ENCODE measurements around the gene ABCA3. TPM values are rescaled to one million over a fixed set of nuclear protein-coding genes. Genes with fewer than 3 reads are reported as not detected.

The ABCA3 gene
- total RNA-seq, 1 experiment from 2014 or later: 9.0 TPM

DNA sequence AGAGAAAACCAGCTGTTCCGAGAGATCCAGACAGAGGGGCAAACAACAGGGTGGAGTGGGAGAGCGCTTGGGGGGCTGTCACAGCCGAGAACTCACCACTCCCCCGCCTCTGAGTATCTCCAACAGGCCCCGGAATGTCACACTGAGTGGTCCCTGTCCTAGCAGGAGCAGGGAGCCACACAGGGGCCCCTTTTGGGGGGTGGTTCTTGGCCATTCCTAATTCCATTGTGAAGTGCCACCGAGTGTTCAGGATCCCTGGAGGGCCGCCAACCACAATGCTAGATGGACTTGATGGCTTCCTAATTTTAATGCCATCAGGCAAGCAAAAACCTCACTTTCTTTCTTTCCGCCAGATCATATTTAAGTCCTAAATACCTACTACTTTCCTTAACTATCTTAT is 16.8 kb downstream of the ABCA3 start:
- no peaks in the 10 kb centered on the region for H3K27me3 ChIP-seq (replicated peaks; ENCODE audit: insufficient read depth, low read depth, low read length, poor library complexity)
- no peaks in the 10 kb centered on the region for H3K4me1 ChIP-seq (ENCODE audit: insufficient read depth, low read length, poor library complexity, severe bottlenecking)
- ChIA-PET POLR2A (ENCODE audit: low non-redundant PET) (no interaction called here), CTCF (no interaction called here)
- H3K36me3 ChIP-seq (ENCODE audit: insufficient read depth, low read length, poor library complexity, severe bottlenecking): no peaks in the 10 kb centered on the region
- no TSS peak for BruUV-seq (replicated peaks)
- intact Hi-C loops (cut with micrococcal nuclease; ENCODE audit: unreplicated experiment): no loop called here
- no peak for TF ChIP-seq EZH2 (IDR thresholded peaks at IDR 0.05; ENCODE audit: borderline replicate concordance, low read depth, low read length, poor library complexity, severe bottlenecking)
- TF ChIP-seq, protein P1, sequence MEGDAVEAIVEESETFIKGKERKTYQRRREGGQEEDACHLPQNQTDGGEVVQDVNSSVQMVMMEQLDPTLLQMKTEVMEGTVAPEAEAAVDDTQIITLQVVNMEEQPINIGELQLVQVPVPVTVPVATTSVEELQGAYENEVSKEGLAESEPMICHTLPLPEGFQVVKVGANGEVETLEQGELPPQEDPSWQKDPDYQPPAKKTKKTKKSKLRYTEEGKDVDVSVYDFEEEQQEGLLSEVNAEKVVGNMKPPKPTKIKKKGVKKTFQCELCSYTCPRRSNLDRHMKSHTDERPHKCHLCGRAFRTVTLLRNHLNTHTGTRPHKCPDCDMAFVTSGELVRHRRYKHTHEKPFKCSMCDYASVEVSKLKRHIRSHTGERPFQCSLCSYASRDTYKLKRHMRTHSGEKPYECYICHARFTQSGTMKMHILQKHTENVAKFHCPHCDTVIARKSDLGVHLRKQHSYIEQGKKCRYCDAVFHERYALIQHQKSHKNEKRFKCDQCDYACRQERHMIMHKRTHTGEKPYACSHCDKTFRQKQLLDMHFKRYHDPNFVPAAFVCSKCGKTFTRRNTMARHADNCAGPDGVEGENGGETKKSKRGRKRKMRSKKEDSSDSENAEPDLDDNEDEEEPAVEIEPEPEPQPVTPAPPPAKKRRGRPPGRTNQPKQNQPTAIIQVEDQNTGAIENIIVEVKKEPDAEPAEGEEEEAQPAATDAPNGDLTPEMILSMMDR (conservative IDR thresholded peaks at IDR 0.05; ENCODE audit: low read depth, low read length): no peak
- H3K27ac ChIP-seq (ENCODE audit: low read depth, low read length, poor library complexity, severe bottlenecking): no peak overlapping the region
- no peak overlapping the region for H3K4me3 ChIP-seq (ENCODE audit: low read depth, low read length, poor library complexity, severe bottlenecking)
- H3K9me3 ChIP-seq (ENCODE audit: low read depth, low read length, poor library complexity, severe bottlenecking): no peaks in the 10 kb centered on the region
- no peak for DNase-seq (ENCODE audit: low spot score)

DNA sequence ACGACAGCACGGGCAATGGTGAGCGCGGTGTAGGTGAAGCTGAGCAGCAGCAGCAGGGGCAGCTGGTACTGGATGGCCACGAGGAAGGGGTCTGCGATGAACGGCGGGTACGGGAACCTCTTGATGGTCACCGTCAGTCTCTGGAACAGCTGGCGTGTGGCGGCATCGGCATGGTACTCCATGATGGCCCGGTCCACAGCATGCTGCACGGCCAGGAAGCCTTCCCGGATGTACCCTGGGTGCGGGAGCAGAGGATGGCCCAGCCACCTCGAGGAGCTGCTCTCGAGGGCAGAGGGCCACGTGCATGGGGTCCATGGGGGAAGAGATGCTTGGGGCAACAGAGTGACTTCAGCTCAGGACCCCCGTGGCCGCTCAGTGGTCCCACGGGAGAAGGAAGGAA is 20.9 kb downstream of the ABCA3 start:
- no peaks in the 10 kb centered on the region for H3K36me3 ChIP-seq (ENCODE audit: insufficient read depth, low read length, poor library complexity, severe bottlenecking)
- H3K9me3 ChIP-seq (ENCODE audit: low read depth, low read length, poor library complexity, severe bottlenecking): no peaks in the 10 kb centered on the region
- no peak overlapping the region for H3K4me3 ChIP-seq (ENCODE audit: low read depth, low read length, poor library complexity, severe bottlenecking)
- ChIA-PET CTCF (no interaction called here), POLR2A (ENCODE audit: low non-redundant PET) (no interaction called here)
- intact Hi-C loops (cut with micrococcal nuclease; ENCODE audit: unreplicated experiment): no loop called here
- no peak overlapping the region for H3K27ac ChIP-seq (ENCODE audit: low read depth, low read length, poor library complexity, severe bottlenecking)
- DNase-seq (ENCODE audit: low spot score): no peak
- TF ChIP-seq, protein P1 (conservative IDR thresholded peaks at IDR 0.05; ENCODE audit: low read depth, low read length): no peak
- no peak for TF ChIP-seq EZH2 (IDR thresholded peaks at IDR 0.05; ENCODE audit: borderline replicate concordance, low read depth, low read length, poor library complexity, severe bottlenecking)
- no TSS peak for BruUV-seq (replicated peaks)
- H3K4me1 ChIP-seq (ENCODE audit: insufficient read depth, low read length, poor library complexity, severe bottlenecking): no peaks in the 10 kb centered on the region
- H3K27me3 ChIP-seq (replicated peaks; ENCODE audit: insufficient read depth, low read depth, low read length, poor library complexity): no peaks in the 10 kb centered on the region

DNA sequence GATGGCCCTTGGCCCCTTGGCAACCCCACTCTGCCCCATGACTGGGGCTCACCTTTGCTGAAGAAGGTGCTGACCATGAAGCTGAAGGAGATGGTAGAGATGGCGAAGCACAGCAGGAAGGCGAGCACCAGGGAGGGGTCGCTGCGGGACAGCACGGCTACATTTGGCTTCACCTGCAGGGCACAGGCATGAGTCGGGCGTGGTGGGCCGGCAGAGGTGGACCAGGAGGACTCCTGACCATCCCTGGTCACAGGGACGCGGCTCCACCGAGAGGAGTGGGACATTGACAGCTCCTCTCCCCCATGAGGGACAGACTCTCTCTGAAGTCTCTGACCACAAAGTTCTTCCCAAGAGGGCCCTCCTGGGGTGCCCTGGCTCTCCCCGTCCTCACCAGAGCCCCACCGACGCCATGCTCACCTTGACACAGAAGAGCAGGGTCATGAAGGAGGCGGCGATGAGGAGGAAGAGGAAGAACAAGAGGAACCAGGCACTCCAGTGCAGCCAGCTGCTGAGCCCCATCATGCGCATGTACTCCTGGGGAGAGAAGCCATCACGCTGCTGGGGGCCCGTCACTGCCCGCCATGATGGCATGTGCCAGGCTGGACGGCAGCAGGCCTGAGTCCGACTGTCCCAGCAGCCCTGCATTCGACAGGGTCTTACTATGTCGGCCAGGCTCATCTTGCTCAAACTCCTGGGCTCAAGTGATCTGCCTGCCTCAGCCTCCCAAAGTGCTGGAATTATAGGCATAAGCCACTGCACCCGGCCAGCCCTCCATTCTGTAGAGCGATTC is 23.1 kb downstream of the ABCA3 start:
- H3K4me1 ChIP-seq (ENCODE audit: insufficient read depth, low read length, poor library complexity, severe bottlenecking): no peaks in the 10 kb centered on the region
- H3K9me3 ChIP-seq (ENCODE audit: low read depth, low read length, poor library complexity, severe bottlenecking): no peaks in the 10 kb centered on the region
- intact Hi-C loops (cut with micrococcal nuclease; ENCODE audit: unreplicated experiment): no loop called here
- H3K27ac ChIP-seq (ENCODE audit: low read depth, low read length, poor library complexity, severe bottlenecking): no peak overlapping the region
- POLR2A ChIA-PET (ENCODE audit: low non-redundant PET): no interaction called here
- no peak for TF ChIP-seq EZH2 (IDR thresholded peaks at IDR 0.05; ENCODE audit: borderline replicate concordance, low read depth, low read length, poor library complexity, severe bottlenecking)
- TF ChIP-seq, protein P1 (conservative IDR thresholded peaks at IDR 0.05; ENCODE audit: low read depth, low read length): no peak
- DNase-seq (ENCODE audit: low spot score): no peak
- no peak overlapping the region for H3K4me3 ChIP-seq (ENCODE audit: low read depth, low read length, poor library complexity, severe bottlenecking)
- BruUV-seq (replicated peaks): no TSS peak
- H3K36me3 ChIP-seq (ENCODE audit: insufficient read depth, low read length, poor library complexity, severe bottlenecking): no peaks in the 10 kb centered on the region
- CTCF ChIA-PET: no interaction called here
- H3K27me3 ChIP-seq (replicated peaks; ENCODE audit: insufficient read depth, low read depth, low read length, poor library complexity): no peaks in the 10 kb centered on the region
